Astrocyte (in vitro differentiated cells and primary cell): ENCODE measurements around the gene HIC1. TPM values are rescaled to one million over a fixed set of nuclear protein-coding genes. Genes with fewer than 3 reads are reported as not detected.

Experiments
- DNase-seq: peaks from one replicate; pipeline ENCODE4 v3.0.0-alpha.2; 2010; ENCODE audit warnings: low read depth
- FAIRE-seq: peaks from 2 replicates; lab custom pipeline; 2011; peaks lifted over from hg19 to GRCh38; lab: Jason Lieb, UNC
- H2AFZ ChIP-seq: 2 replicates; pipeline ENCODE4 v1.6.0; 2012; ENCODE audit warnings: low read depth, low read length, inconsistent platforms
- H3K27ac ChIP-seq: 2 replicates; pipeline ENCODE4 v1.5.1; 2011; ENCODE audit warnings: low read depth, low read length, inconsistent platforms
- H3K27me3 ChIP-seq: 2 replicates; pipeline ENCODE4 v1.6.0; 2011; ENCODE audit warnings: low read length, inconsistent platforms; ENCODE audit not compliant: insufficient read depth
- H3K36me3 ChIP-seq: 2 replicates; pipeline ENCODE4 v1.5.1; 2011; ENCODE audit warnings: low read length, inconsistent platforms; ENCODE audit not compliant: insufficient read depth
- H3K4me1 ChIP-seq: 2 replicates; pipeline ENCODE4 v1.5.1; 2011; ENCODE audit warnings: low read length, inconsistent platforms; ENCODE audit not compliant: insufficient read depth
- H3K4me2 ChIP-seq: 2 replicates; pipeline ENCODE4 v1.6.0; 2012; ENCODE audit warnings: low read length, inconsistent platforms
- H3K4me3 ChIP-seq: 2 replicates; pipeline ENCODE4 v1.5.1; 2011; ENCODE audit warnings: low read depth, mild to moderate bottlenecking, low read length, inconsistent platforms; ENCODE audit not compliant: insufficient read depth
- H3K79me2 ChIP-seq: 2 replicates; pipeline ENCODE4 v1.6.0; 2012; ENCODE audit warnings: mild to moderate bottlenecking, low read length, inconsistent platforms; ENCODE audit not compliant: insufficient read depth
- H3K9ac ChIP-seq: 2 replicates; pipeline ENCODE4 v1.6.0; 2012; ENCODE audit warnings: mild to moderate bottlenecking, low read length, inconsistent platforms
- H3K9me3 ChIP-seq: 2 replicates; pipeline ENCODE4 v1.5.1; 2012; ENCODE audit warnings: low read depth, mild to moderate bottlenecking, low read length, inconsistent platforms; ENCODE audit not compliant: insufficient read depth
- H4K20me1 ChIP-seq: 2 replicates; pipeline ENCODE4 v1.6.0; 2012; ENCODE audit warnings: low read length, inconsistent platforms; ENCODE audit not compliant: insufficient read depth
- H3K27ac Mint-ChIP-seq: one replicate; pipeline ENCODE4 v1.8.0; 2021; ENCODE audit warnings: mild to moderate bottlenecking, mixed read lengths; ENCODE audit not compliant: unreplicated experiment
- H3K27me3 Mint-ChIP-seq: one replicate; pipeline ENCODE4 v1.8.0; 2021; ENCODE audit warnings: low read depth, mixed read lengths; ENCODE audit not compliant: unreplicated experiment
- H3K36me3 Mint-ChIP-seq: one replicate; pipeline ENCODE4 v1.8.0; 2021; ENCODE audit warnings: low read depth, mixed read lengths; ENCODE audit not compliant: unreplicated experiment
- H3K4me1 Mint-ChIP-seq: one replicate; pipeline ENCODE4 v1.8.0; 2021; ENCODE audit warnings: low read depth, mixed read lengths; ENCODE audit not compliant: unreplicated experiment
- H3K4me3 Mint-ChIP-seq: one replicate; pipeline ENCODE4 v1.8.0; 2021; ENCODE audit warnings: mild to moderate bottlenecking, moderate library complexity, mixed read lengths; ENCODE audit not compliant: unreplicated experiment
- H3K9me3 Mint-ChIP-seq: one replicate; pipeline ENCODE4 v1.8.0; 2021; ENCODE audit warnings: mild to moderate bottlenecking, mixed read lengths; ENCODE audit not compliant: unreplicated experiment
- CTCF ChIP-seq: IDR thresholded peaks from 2 replicates; pipeline ENCODE4 v1.5.1; 2011; ENCODE audit warnings: low read depth, mild to moderate bottlenecking, inconsistent platforms, low read length, moderate library complexity; ENCODE audit not compliant: insufficient read depth
- EZH2 ChIP-seq: IDR thresholded peaks from 2 replicates; pipeline ENCODE4 v1.6.1; 2012; ENCODE audit warnings: mild to moderate bottlenecking, low read length, inconsistent platforms; ENCODE audit not compliant: insufficient read depth
- total RNA-seq: library from RNA; stranded (reverse); gene quantifications from 2 replicates; pipeline ENCODE4 v1.2.1, GENCODE V29; 2021

Gene HIC1
- total RNA-seq, 1 donor from 2014 or later, result 9.0 TPM

- H3K27ac Mint-ChIP-seq, result no peak overlapping the region
- Histone ChIP-seq H2AFZ (no peak overlapping the region), H3K79me2 (peaks cover 11% of the 10 kb centered on the region), H3K36me3 (no peaks in the 10 kb centered on the region), H4K20me1 (peaks cover 4% of the 10 kb centered on the region), H3K4me2 (no peak overlapping the region), H3K27ac (no peak overlapping the region), H3K9me3 (no peaks in the 10 kb centered on the region), H3K4me3 (no peak overlapping the region), H3K9ac (no peak overlapping the region), H3K27me3 (peaks cover 16% of the 10 kb centered on the region), H3K4me1 (peaks cover 20% of the 10 kb centered on the region)
- H3K4me1 Mint-ChIP-seq, result peaks cover 5% of the 10 kb centered on the region
- no peak overlapping the region for H3K4me3 Mint-ChIP-seq
- peaks cover 1% of the 10 kb centered on the region for H3K36me3 Mint-ChIP-seq
- no peak for TF ChIP-seq CTCF
- no peak for TF ChIP-seq EZH2
- DNase-seq (no peak), FAIRE-seq (no peak)
- H3K9me3 Mint-ChIP-seq, result peaks cover 3% of the 10 kb centered on the region
- peaks cover 27% of the 10 kb centered on the region for H3K27me3 Mint-ChIP-seq
Observed at GRCh38 chr17:2028737-2029136, 26.2 kb upstream of the HIC1 start.

- no peak for TF ChIP-seq EZH2
- TF ChIP-seq CTCF, result no peak
- no peak for FAIRE-seq
- peaks cover 9% of the 10 kb centered on the region for H3K4me1 Mint-ChIP-seq
Observed at GRCh38 chr17:2029911-2030778, 24.8 kb upstream of the HIC1 start, which contains the start of gene DPH1. DPH1 (plus strand) TSS chr17:2030153; CDS start chr17:2030170, 17 bp downstream.

GRCh38 chr17:2030779-2031163 is 24.1 kb upstream of the HIC1 start:
- H3K4me3 Mint-ChIP-seq, result peak overlapping the region; percentile 99
- peaks cover 11% of the 10 kb centered on the region for H3K4me1 ChIP-seq
- peak overlapping the region; percentile 96 for H3K4me3 ChIP-seq
- peak overlapping the region; percentile 89 for H3K9ac ChIP-seq
- TF ChIP-seq EZH2 (no peak), CTCF (peak; percentile 68)
- peaks cover 4% of the 10 kb centered on the region for H4K20me1 ChIP-seq
- H3K9me3 Mint-ChIP-seq, result peaks cover 3% of the 10 kb centered on the region
- peaks cover 9% of the 10 kb centered on the region for H3K4me1 Mint-ChIP-seq
- H3K27me3 ChIP-seq, result peaks cover 2% of the 10 kb centered on the region
- FAIRE-seq (peak; percentile 94), DNase-seq (no peak)
- H2AFZ ChIP-seq, result no peak overlapping the region
- H3K27ac Mint-ChIP-seq, result peak overlapping the region; percentile 62
- peaks cover under 1% of the 10 kb centered on the region for H3K36me3 ChIP-seq
- H3K27ac ChIP-seq, result peak overlapping the region; percentile 58
- peaks cover 11% of the 10 kb centered on the region for H3K79me2 ChIP-seq
- H3K9me3 ChIP-seq, result no peaks in the 10 kb centered on the region
- H3K4me2 ChIP-seq, result peak overlapping the region; percentile 95
- peaks cover 27% of the 10 kb centered on the region for H3K27me3 Mint-ChIP-seq
- H3K36me3 Mint-ChIP-seq, result peaks cover 1% of the 10 kb centered on the region

More at GRCh38 chr17:2029911-2030778, 24.8 kb upstream of the HIC1 start, which contains the start of gene DPH1:
- peak within 1 kb of the TSS; percentile 95 for H3K4me2 ChIP-seq
- Mint-ChIP-seq H3K27ac (peak within 1 kb of the TSS; percentile 62), H3K27me3 (peaks cover 27% of the 10 kb centered on the region), H3K4me3 (peak within 1 kb of the TSS; percentile 99), H3K9me3 (peaks cover 3% of the 10 kb centered on the region), H3K36me3 (peaks cover 1% of the 10 kb centered on the region)
- peaks cover 13% of the 10 kb centered on the region for H3K4me1 ChIP-seq
- H3K9me3 ChIP-seq, result no peaks in the 10 kb centered on the region
- peak within 1 kb of the TSS; percentile 58 for H3K27ac ChIP-seq
- peak within 1 kb of the TSS; percentile 89 for H3K9ac ChIP-seq
- H2AFZ ChIP-seq, result peak within 1 kb of the TSS; percentile 92
- peak within 1 kb of the TSS; percentile 96 for H3K4me3 ChIP-seq
- peaks cover 4% of the 10 kb centered on the region for H4K20me1 ChIP-seq
- peaks cover 7% of the 10 kb centered on the region for H3K27me3 ChIP-seq
- H3K36me3 ChIP-seq, result no peaks in the 10 kb centered on the region
- peaks cover 11% of the 10 kb centered on the region for H3K79me2 ChIP-seq
- peak; percentile 86 for DNase-seq
